HEK293 (cell line): ENCODE results near the gene C2CD5.

Experiments
- CTCF ChIA-PET: fragments of 350-600 bp; formaldehyde crosslinking; extraction: SDS; loops from one replicate; lab custom pipeline; 2021; ENCODE audit warnings: antibody characterized with exemption; lab: Yijun Ruan, JAX
- POLR2A ChIA-PET: fragments of 300-600 bp; formaldehyde crosslinking; extraction: SDS; loops from one replicate; lab custom pipeline; 2020; ENCODE audit warnings: antibody characterized with exemption, inconsistent platforms; lab: Yijun Ruan, JAX
- H3K27ac ChIP-seq: fragments of 200-500 bp; sonication (Bioruptor generic); 2 replicates; pipeline ENCODE4 v1.5.1; 2014; ENCODE audit warnings: low read depth, low read length, control low read depth, inconsistent platforms; ENCODE audit errors: extremely low read depth
- H3K36me3 ChIP-seq, 2 experiments: fragments of 200-500 bp in 1 of 2; sonication (Bioruptor generic) in 1 of 2; 1 replicate in 1 of 2; 2 replicates in 1 of 2; pipeline ENCODE4 v1.5.1; 2014 to 2017; ENCODE audit warnings: inconsistent platforms in 2 of 2, low read length in 2 of 2; ENCODE audit not compliant: control insufficient read depth in 2 of 2, insufficient read depth in 1 of 2
- H3K4me1 ChIP-seq: fragments of 200-500 bp; sonication (Bioruptor generic); 2 replicates; pipeline ENCODE4 v1.5.1; 2014; ENCODE audit warnings: mild to moderate bottlenecking, low read length, inconsistent platforms; ENCODE audit not compliant: control insufficient read depth, insufficient read depth
- H3K4me3 ChIP-seq: 2 replicates; pipeline ENCODE4 v1.5.1; 2011; ENCODE audit warnings: low read depth, mild to moderate bottlenecking, control low read depth, low read length, moderate library complexity
- H3K9me3 ChIP-seq: fragments of 200-500 bp; sonication (Bioruptor generic); 2 replicates; pipeline ENCODE4 v1.5.1; 2014; ENCODE audit warnings: low read depth, low read length, inconsistent platforms; ENCODE audit not compliant: control insufficient read depth, insufficient read depth
- BCL11B ChIP-seq: fragments of 450-650 bp; formaldehyde crosslinking; IDR thresholded peaks from 2 replicates; pipeline ENCODE4 v1.5.1; 2016; ENCODE audit warnings: low read depth, missing biosample characterization, missing genetic modification characterization
- CTCF ChIP-seq: fragments of 450-650 bp; formaldehyde crosslinking; IDR thresholded peaks from 2 replicates; pipeline ENCODE4 v1.5.1; 2016; ENCODE audit warnings: missing biosample characterization, missing genetic modification characterization
- INSM2 ChIP-seq: fragments of 450-650 bp; formaldehyde crosslinking; IDR thresholded peaks from 2 replicates; pipeline ENCODE4 v1.5.1; 2016; ENCODE audit warnings: missing biosample characterization, missing genetic modification characterization
- OSR2 ChIP-seq: fragments of 450-650 bp; formaldehyde crosslinking; IDR thresholded peaks from 2 replicates; pipeline ENCODE4 v1.5.1; 2016; ENCODE audit warnings: missing biosample characterization, missing genetic modification characterization
- OVOL3 ChIP-seq: fragments of 450-650 bp; formaldehyde crosslinking; IDR thresholded peaks from 2 replicates; pipeline ENCODE4 v1.5.1; 2016; ENCODE audit warnings: missing biosample characterization, missing genetic modification characterization
- PRDM4 ChIP-seq: fragments of 450-650 bp; formaldehyde crosslinking; IDR thresholded peaks from 2 replicates; pipeline ENCODE4 v1.5.1; 2017; ENCODE audit warnings: missing biosample characterization, missing genetic modification characterization
- REPIN1 ChIP-seq: fragments of 450-650 bp; formaldehyde crosslinking; IDR thresholded peaks from 2 replicates; pipeline ENCODE4 v1.5.1; 2017; ENCODE audit warnings: missing biosample characterization, missing genetic modification characterization, low read depth
- YY2 ChIP-seq: fragments of 450-650 bp; formaldehyde crosslinking; IDR thresholded peaks from 2 replicates; pipeline ENCODE4 v1.5.1; 2016; ENCODE audit warnings: missing biosample characterization, missing genetic modification characterization
- ZBTB21 ChIP-seq: fragments of 450-650 bp; formaldehyde crosslinking; IDR thresholded peaks from 2 replicates; pipeline ENCODE4 v1.5.1; 2017; ENCODE audit warnings: missing biosample characterization, missing genetic modification characterization
- ZBTB44 ChIP-seq: fragments of 450-650 bp; IDR thresholded peaks from 2 replicates; pipeline ENCODE4 v1.5.1; 2018; ENCODE audit warnings: missing biosample characterization, mild to moderate bottlenecking, missing genetic modification characterization
- ZNF132 ChIP-seq: fragments of 450-650 bp; formaldehyde crosslinking; IDR thresholded peaks from 2 replicates; pipeline ENCODE4 v1.5.1; 2017; ENCODE audit warnings: missing biosample characterization, missing genetic modification characterization, borderline replicate concordance
- ZNF138 ChIP-seq: fragments of 450-650 bp; formaldehyde crosslinking; IDR thresholded peaks from 2 replicates; pipeline ENCODE4 v1.5.1; 2016; ENCODE audit warnings: missing biosample characterization, missing genetic modification characterization, borderline replicate concordance
- ZNF169 ChIP-seq: fragments of 450-650 bp; formaldehyde crosslinking; IDR thresholded peaks from 2 replicates; pipeline ENCODE4 v1.5.1; 2016; ENCODE audit warnings: missing biosample characterization, missing genetic modification characterization
- ZNF26 ChIP-seq: fragments of 450-650 bp; formaldehyde crosslinking; IDR thresholded peaks from 2 replicates; pipeline ENCODE4 v1.5.1; 2016; ENCODE audit warnings: missing biosample characterization, missing genetic modification characterization
- ZNF626 ChIP-seq: fragments of 450-650 bp; sonication (Bioruptor Pico); formaldehyde crosslinking; IDR thresholded peaks from 2 replicates; pipeline ENCODE4 v1.5.1; 2018; ENCODE audit warnings: missing biosample characterization, missing genetic modification characterization, inconsistent platforms
- ZNF791 ChIP-seq: fragments of 450-650 bp; formaldehyde crosslinking; IDR thresholded peaks from 2 replicates; pipeline ENCODE4 v1.5.1; 2016; ENCODE audit warnings: missing biosample characterization, missing genetic modification characterization

Gene C2CD5

GRCh38 chr12:22413592-22413991, 130.8 kb downstream of the C2CD5 start:
- ChIA-PET CTCF (interaction anchor here (0.7 kb wide), 1 partner anchor 33 kb away, joined by 3 read pairs; no protein-coding TSS in a partner anchor), POLR2A (no interaction called here)
- no peak overlapping the region for H3K27ac ChIP-seq
- no peaks in the 10 kb centered on the region for H3K9me3 ChIP-seq
- no peaks in the 10 kb centered on the region for H3K36me3 ChIP-seq
- H3K4me1 ChIP-seq, result no peaks in the 10 kb centered on the region
- TF ChIP-seq ZNF169 (tag by site-specific recombination), result no peak
- TF ChIP-seq YY2 (tag by site-specific recombination), result no peak
- no peak for TF ChIP-seq OVOL3
- TF ChIP-seq REPIN1 (tag by site-specific recombination), result no peak
- TF ChIP-seq CTCF (tag by site-specific recombination), result no peak
- no peak for TF ChIP-seq ZNF132
- TF ChIP-seq BCL11B (tag by site-specific recombination), result no peak
- no peak for TF ChIP-seq OSR2 (tag by site-specific recombination)
- TF ChIP-seq ZBTB21, result no peak
- TF ChIP-seq PRDM4 (tag by site-specific recombination), result no peak
- H3K4me3 ChIP-seq, result no peak overlapping the region

GRCh38 chr12:22412581-22412980, 131.8 kb downstream of the C2CD5 start:
- Histone ChIP-seq H3K36me3 (no peaks in the 10 kb centered on the region), H3K27ac (no peak overlapping the region), H3K4me3 (no peak overlapping the region), H3K4me1 (no peaks in the 10 kb centered on the region), H3K9me3 (no peaks in the 10 kb centered on the region)
- POLR2A ChIA-PET, result no interaction called here
- no peak for TF ChIP-seq INSM2
- no peak for TF ChIP-seq ZBTB44 (tag by site-specific recombination)
- TF ChIP-seq ZNF626 (tag by site-specific recombination), result no peak
- CTCF ChIA-PET, result no interaction called here

- Histone ChIP-seq H3K9me3 (no peaks in the 10 kb centered on the region), H3K27ac (no peak overlapping the region), H3K4me1 (no peaks in the 10 kb centered on the region), H3K4me3 (no peak overlapping the region), H3K36me3 (no peaks in the 10 kb centered on the region)
- TF ChIP-seq ZNF791 (tag by site-specific recombination) (no peak), ZNF26 (tag by site-specific recombination) (no peak), ZNF138 (no peak)
- ChIA-PET POLR2A (no interaction called here), CTCF (no interaction called here)
These were observed 133.9 kb downstream of the C2CD5 start for GRCh38 chr12:22410486-22410885.
